GM15510 (cell line): Measurements from ENCODE around the gene ZDHHC1.

Experiments used
- POLR2A ChIP-seq: IDR thresholded peaks from 3 replicates; pipeline ENCODE4 v1.6.1; 2011; ENCODE audit warnings: borderline replicate concordance; ENCODE audit not compliant: insufficient read length; ENCODE audit errors: extremely low read depth

ZDHHC1 gene

GRCh38 chr16:67346341-67346740, 69.9 kb downstream of the ZDHHC1 start:
- no peak for TF ChIP-seq POLR2A

- no peak for TF ChIP-seq POLR2A
Observed at GRCh38 chr16:67345401-67345800, 70.9 kb downstream of the ZDHHC1 start.
